Activated CD4-positive, CD25-positive, alpha-beta regulatory T cell treated with anti-CD3 and anti-CD28 coated beads, Interleukin-2, amount 50 U/mL, for 72 hours (primary cell): ENCODE results near the gene ECPAS.
"Not testable (repeated sequence)": the region's sequence is repeated elsewhere in the genome, so short reads cannot be mapped to it uniquely, and the experiment has no call there.

ENCODE experiments used
- DNase-seq: peaks from one replicate; pipeline ENCODE4 v3.0.0; 2021

ECPAS gene

DNA sequence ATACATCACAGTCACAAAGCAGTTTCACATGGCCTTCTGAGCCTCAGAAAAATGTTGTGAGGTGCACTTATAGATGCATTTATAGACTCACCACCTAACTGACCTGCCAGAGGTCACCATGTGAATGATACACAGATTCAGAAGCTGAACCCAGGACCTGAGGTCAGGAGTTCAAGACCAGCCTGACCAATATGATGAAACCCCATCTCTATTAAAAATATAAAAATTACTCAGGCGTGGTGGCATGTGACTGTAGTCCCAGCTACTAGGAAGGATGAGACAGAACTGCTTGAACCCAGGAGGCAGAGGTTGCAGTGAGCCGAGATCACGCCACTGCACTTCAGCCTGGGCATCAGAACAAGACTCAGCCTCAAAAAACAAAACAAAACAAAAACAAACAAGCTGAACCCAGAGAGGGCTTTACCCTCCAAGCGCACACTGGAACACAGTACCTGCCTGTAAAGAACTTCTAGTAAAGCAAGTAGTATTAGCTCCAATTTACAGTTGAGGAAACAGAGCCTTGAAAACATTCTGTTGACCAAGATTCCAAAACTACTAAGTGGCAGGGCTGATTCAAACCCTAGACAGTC is 16.3 kb downstream of the ECPAS start:
- DNase-seq: no peak

DNA sequence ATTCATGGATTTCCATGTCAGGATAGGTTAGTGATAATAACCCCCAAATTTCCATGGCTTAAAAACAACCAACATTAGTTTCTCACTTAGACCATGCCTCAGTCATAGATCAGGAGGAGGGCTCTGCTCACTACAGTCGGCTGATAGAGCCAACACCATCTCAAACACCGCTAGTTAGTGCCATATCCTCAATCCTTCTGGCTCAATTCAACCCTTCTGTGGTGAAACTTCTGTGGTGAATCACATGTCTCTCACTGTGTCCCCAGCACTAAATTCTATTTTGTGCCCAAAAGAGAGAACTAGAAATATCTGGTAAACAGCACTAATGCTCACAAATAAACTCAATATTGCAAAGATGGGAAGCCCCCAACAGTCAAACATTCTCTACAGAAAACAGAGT is 21.1 kb downstream of the ECPAS start:
- no peak for DNase-seq

DNA sequence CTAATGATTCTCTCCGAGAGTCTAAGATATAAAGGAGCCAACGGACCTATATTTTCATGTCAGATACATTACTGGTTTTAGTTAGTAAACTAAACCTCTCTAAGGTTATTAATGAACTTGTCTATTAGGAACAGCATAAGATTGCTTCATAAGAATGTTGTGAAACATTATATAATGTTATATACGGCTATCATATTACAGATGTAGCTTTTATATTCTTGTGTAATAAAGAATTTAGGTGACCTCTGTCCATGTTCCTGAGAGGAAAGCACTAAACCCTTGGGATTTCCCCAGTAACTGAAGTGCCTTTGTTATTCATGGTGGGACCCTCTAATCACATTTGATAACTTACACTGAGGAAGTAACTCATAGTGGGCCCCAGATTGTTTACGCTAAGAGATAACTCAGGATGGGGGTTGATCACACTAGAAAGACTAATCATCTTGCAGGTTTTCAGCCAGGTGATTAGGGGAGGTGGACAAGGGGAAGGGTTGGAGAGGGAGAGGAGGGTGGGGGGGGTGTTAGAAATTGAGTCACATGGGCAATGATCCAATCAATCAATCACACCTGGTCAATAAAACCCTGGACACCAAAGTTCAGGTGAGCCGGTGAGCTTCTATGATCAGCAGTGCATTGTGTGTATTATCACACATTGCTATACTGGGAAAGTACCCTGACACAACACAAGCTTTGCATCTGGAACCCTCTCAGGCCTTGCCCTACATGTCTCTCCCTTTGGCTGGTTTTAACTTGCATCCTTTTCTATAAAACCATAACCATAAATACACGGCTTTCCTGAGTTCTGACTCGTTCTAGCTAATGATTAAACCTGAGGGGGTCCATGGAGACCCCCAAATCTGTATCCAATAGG is 25.8 kb downstream of the ECPAS start:
- DNase-seq: no peak

DNA sequence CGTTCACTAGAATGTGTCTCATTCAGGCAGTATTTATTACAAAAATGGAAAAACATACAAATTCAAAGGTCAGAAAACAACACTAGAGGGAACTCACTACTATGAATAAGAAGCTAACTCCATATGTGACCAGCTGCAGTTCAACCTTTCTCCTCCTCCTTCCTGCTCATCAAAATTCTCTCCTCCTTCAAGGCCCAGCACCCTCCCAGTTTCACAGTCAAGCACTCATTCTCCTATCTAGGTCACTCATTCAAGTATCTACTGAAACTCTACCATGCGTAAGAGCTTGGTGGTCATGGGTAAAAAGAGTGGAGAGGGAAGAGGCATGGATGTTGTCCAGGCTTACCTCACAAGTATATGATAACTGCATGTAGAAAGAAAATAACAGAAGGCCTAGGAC is 27.7 kb downstream of the ECPAS start:
- DNase-seq: no peak

DNA sequence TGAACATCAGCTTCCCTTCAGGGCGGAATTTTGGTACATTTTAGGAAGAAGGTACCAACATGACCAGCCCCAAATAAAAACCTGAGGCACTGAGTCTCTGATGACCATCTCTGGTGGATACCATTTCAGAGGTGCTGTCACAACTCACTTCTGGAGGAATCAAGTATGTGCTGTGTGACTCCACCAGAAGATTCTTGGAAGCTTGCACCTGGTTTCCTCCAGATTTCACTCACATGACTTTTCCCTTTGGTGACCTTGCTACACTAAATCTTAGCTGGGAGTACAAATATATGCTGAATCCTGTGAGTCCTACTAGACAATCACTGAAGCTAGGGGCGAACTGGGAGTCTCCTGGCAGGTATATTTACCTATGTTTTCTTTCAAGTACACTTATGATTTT is 28.5 kb downstream of the ECPAS start:
- DNase-seq: no peak

DNA sequence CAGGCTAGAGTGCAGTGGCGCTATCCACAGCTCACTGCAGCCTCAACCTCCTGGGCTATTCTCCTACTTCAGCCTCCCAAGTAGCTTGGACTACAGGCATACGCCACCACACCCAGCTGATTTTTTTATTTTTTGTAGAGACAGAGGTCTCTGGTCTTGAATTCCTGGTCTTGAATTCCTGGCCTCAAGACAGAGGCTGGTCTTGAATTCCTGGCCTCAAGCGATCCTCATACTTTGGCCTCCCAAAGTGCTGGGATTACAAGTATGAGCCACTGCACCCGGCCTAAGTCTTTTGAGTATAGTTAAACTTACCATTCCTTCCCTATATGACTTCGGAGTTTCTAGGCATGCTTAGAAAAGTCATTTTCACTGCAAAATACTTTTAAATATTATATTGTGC is 29.4 kb downstream of the ECPAS start:
- DNase-seq: no peak

DNA sequence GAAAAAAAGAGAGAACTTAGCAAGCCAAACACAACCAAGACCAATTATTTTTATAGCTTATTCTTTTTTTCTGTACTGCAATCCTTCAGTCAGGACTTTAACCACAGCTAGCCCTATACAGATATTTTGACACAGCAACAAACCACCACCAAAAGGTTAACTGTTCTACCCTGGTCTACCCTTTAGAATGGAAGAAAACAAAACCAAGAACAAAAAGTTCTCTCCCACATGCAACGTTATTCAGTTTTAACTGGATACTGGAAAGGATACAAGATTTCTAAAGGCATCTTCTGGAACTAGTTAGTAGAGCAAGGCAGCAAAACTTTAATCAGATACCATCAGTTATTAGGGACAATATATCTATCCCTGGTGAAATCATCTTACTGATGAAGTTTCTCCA is 32.6 kb downstream of the ECPAS start:
- DNase-seq: no peak

DNA sequence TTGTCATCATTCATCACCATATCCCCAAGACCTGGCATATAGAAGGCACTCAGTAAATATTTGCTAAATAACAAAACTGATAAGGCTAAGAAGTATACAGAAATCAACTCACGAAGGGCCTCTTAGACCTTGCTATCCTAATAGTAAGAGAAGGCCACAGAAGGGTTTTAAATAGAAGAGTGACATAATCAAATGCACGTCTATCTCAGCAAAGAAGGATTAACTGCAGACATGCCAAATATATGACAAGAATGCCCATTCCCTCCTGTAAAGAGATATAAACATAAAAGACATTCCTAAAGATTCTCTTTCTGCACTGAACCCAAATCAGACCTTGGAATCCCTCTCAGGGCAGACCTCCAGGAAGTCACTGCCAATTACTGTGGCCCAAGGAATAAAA is 34.1 kb downstream of the ECPAS start:
- no peak for DNase-seq

DNA sequence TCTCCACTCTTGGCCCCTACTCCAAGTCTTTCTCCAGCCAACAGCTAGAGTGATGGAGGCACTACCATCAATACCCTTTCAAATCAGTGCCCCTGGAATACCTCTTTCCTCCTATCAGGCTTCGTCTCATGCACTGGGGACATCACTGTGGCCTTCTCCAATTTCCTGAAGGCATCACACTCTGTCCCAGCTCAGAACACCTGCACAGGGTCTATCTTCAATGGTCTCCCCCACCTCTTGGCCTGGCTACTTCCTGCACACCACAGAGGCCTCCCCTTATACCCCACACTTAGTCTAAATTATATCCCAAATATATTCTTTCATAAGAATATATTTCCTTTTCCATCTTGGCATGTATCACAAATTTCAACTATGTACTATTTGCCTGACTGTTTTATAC is 34.5 kb downstream of the ECPAS start:
- no peak for DNase-seq

DNA sequence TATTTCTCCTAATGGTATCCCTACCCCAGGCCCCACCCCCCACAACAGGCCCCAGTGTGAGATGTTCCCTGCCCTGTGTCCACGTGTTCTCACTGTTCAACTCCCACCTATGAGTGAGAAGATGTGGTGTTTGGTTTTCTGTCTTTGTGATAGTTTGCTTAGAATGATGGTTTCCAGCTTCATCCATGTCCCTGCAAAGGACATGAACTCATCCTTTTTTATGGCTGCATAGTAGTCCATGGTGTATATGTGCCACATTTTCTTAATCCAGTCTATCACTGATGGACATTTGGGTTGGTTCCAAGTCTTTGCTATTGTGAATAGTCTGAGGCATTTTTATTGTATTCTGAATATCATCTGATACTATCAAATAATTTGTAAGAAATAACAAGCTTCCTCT is 38.4 kb downstream of the ECPAS start:
- DNase-seq: not testable (repeated sequence)

DNA sequence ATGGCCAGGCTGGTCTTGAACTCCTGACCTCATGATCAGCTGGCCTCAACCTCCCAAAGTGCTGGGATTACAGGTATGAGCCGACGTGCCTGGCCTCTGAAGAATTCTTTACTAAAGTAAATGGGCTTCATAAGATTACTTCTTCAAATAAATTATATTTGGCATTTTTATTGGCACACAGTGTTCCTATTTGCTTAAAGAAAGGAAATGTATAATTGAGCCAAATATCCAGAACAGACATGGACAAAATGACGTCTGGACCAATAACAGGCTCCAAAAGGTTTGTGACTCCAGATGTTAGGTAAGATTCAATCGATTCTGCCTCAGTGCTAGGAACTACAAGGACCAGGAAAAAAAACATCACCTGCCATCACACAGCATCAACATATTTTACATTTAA is 40.7 kb downstream of the ECPAS start:
- no peak for DNase-seq

DNA sequence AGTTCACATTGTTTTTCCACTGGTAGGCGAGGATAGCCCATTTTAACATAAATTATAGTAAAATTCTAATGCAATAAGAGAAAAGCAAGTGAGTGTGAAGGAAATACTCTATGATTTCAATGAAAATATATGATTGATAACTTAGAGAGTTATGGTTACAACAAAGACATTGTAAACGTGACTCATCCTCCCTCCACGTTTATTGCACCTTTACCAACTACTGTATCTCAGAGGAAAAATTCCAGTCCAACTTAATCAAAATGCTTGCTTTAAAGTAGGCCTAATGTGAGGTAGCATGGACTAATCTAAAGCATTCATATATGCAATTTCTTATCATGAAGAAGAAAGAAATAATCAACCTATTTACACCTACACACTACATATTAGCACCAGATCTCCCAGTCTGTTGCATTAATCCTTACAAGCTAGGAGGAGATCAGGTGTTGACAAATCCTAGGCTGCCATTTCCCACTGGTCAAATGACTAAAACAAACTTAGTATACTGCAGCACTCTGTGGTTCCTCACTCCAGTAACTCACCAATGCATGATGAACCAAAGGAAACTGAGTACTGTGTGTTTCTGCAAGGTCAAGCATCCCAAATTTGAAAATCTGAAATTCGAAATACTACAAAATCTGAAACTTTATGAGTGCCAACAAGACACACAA is 41.7 kb downstream of the ECPAS start:
- DNase-seq: no peak

DNA sequence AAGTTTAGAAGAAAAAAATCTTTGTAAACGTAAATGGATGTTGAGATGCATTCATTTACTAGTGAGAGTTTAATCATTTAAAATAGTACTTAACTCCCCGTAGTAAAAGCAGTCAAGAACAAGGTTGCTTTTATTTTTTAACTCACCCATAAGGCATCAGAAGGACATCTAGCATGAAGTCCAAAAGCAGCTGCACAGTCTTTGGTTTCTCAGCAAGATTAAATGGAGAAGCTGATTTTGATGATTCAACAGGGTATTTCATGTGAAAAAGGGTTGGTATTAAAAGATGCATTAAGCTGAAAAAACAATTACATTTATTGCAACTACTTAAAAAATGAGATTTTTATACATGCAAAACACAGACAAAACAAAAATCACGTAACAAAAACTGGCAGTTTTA is 44.0 kb downstream of the ECPAS start:
- no peak for DNase-seq

DNA sequence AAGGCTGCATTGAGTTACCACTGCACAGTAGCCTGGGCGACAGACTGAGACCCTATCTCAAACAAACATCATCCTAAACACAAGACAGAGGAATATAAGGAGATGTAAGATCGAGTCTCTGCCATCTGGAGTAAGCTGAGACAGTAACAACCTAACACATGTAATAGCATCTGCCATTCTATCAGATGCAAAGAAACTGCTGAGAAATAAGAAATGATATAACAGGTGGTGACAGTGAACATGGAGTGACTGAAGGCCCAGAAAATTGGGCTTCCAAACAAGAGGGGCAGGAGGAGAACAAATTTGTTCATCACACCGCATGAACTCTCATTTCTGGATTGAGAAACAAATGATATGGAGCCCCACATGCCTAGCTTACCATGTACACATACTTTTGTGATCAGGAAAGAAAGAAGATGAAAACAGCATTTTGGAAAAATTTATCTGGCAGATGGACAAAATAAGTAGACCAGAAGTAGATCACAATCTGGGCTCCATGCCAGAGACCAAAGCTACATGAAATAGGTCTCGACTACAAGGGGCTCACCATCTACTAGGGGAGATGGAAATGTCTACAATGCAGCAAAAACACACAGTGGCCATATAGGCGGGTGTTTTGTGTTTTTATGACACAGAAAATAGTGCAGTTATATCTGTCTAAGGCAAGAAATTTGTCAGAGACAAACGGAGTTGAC is 45.5 kb downstream of the ECPAS start:
- no peak for DNase-seq

DNA sequence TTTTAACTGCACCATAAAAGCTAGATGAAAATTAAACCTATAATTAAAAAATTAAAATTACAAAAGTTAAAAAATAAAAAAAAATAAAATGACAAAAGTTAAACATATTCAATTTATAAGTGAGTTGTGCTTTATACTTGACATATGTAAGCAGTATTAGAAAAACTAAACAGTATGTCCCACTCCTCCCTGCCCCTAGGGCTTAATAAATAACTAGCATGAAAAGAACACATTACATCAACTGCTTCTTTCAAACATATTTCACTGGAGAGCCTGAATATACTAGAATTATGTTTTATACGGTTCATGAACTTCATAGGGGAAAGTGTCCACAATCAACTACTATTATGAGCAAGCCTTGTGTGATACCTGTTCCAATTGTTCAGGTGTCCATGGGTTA is 47.6 kb downstream of the ECPAS start:
- no peak for DNase-seq

DNA sequence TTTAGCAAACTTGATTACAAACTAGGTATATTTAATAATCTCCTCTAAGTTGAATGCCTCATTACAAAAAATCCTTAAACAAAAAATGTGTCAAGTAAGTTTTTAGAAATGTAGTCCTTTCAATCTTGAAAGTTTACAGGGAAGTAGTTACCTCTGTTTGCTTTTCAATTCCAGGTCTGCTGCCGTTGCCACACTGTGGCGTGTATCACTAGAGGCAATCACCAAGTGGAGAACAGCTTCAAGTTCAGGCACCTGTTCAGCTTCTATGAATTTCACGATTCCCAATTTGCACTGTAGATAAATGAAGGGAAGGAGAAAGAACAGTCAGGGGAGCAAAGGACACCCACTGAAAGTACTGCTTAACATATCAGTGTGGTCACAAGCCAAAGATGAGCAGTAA is 51.1 kb downstream of the ECPAS start:
- no peak for DNase-seq

DNA sequence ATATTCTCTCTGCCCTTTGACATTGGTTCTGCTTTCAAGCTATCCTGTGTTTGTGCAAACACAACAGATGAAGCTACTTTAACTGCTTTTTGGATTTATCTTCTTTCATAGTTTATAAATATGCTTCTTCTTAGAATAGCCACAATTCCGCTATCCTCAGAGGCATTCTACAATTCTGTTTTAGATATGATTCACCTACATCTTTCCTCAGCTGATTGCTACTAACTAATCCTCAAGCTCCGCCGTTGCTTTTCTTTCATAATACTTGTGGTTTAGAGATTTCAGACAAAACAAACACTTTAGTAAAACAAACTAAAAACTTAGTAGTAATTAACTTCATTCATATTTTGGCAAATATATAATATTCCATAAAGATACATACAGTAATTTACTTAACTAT is 52.5 kb downstream of the ECPAS start:
- no peak for DNase-seq

DNA sequence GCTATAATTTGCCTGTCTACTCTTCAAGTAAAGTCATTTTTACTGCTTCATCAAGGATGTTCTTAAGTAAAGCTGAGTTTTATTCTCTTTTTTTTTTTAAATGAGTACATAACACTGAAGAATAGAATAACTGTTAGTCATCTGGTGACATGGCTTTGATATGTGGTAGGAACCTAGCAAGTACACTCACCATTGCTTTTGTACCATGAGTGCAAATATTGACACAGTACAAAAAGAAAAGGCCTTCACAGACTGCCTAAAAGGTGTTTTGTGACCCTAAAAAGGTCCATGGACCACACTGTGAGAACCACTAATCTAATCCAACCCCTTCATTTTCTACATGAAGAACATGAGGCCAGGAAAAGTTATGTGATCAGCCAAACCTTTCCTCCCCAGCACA is 55.0 kb downstream of the ECPAS start:
- no peak for DNase-seq

DNA sequence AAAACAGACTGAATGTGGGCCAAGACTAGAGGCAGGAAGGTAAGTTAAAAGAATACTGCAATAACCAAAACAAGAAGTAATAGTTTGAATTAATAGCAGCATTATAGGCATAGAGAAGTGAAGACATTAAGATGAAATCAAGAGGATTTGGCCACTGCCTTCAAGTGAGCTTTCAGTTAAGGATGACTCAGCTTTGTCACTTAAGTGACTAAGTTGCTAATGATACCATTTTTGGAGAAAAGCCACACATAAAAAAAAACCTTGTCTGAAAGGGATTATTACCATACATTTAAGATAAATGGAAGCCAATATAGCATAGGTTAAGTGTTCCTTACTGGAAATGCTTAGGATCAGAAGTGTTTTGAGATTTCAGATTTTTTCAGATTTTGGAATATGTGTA is 57.0 kb downstream of the ECPAS start:
- no peak for DNase-seq

DNA sequence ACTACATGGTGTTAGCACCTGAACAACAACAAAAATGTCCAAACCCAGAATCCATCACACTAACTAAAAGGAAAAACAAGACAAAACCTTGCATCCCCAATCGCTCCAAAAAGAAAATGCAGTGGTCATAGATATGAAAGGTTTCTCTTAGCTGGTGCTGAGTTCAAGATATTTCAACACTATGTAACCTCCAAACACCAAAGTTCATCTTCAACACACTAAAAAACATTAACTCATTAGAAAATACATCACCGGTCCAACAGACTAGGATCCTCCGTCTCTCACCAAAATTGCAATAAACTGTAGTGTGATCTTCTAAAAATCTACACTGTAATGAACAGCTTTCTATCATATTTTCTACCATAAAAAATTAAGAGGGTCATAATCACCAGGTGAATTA is 60.8 kb downstream of the ECPAS start:
- DNase-seq: no peak

DNA sequence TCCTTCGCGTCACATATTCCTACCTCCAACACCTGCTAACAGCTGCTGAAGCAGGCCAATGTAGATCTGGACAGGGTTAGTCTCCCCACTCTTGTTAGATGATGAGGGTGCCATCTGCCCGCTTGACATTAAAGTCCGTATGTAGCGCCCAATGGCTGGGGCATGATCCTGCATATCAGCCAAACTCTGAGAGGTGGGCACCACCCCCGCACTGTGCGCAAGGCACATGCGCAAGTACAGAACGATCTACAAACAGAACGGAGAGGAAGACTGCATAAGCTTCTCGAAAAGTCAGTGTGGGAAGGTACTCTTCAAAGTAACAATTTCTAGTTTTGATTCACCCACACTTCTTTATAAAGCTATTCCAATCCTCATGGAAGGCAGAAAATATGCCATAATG is 69.8 kb downstream of the ECPAS start:
- DNase-seq: no peak

DNA sequence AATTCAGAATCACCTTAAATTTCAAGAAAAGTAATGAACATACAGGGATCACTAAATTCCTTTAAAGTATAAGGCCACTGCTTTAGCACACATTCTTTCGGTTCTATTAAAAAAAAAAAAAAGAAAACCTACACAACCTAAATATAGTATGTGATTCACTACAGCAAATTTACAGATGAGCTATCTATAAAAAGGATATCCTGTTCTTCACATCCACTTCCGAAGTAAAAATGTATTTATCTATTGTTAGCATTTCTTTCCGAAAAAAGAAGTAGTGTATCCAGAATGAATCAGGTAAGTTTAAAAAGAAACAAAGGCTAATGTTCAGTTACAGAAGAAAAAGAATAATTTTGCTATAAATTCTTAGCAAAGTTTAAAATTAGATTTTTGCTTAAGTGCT is 70.2 kb downstream of the ECPAS start:
- no peak for DNase-seq

DNA sequence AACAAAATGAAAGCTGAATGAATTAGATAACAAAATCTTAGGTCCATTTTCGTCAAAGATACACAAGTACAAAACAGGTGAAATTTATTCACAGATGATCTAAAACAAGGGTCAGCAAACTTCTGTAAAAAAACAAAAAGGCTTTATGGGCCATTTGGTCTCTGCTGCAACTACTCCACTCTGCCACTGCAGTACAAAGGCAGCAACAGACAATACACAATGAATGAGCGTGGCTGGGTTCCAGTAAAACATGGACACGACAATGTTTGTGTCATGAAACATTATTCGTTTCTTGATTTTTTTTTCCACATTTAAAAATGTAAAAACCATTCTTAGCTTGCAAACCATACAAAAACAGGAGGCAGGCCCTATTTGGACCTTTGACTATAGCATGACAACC is 71.9 kb downstream of the ECPAS start:
- no peak for DNase-seq

DNA sequence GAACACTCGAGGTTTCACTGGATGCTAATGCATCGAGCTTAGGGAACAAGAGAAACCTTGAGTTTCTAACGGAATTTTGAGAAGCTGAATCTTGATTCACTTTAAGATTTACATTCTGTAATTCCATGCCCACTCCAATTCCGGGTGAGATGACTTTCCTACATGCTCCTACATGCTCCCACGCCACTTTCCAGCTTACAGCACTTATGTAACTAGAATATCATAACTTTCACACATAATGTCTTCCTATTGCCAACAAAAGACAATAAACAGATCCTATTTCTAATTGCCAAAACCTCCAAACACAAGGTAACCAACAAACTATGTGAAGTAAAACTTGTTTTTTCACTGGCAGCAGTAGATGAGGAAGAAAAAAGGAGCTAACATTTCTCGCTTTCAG is 72.9 kb downstream of the ECPAS start:
- no peak for DNase-seq
